ENCODE measurements around the gene GSDME. TPM values are rescaled to one million over a fixed set of nuclear protein-coding genes. Genes with fewer than 3 reads are reported as not detected.
A peak's percentile ranks its signal among the peaks of the same experiment; 100 is the strongest.

GSDME gene
- total and polyA plus RNA-seq, 8 donors: 0.43 to 7.1 (median 1.5) TPM

DNA sequence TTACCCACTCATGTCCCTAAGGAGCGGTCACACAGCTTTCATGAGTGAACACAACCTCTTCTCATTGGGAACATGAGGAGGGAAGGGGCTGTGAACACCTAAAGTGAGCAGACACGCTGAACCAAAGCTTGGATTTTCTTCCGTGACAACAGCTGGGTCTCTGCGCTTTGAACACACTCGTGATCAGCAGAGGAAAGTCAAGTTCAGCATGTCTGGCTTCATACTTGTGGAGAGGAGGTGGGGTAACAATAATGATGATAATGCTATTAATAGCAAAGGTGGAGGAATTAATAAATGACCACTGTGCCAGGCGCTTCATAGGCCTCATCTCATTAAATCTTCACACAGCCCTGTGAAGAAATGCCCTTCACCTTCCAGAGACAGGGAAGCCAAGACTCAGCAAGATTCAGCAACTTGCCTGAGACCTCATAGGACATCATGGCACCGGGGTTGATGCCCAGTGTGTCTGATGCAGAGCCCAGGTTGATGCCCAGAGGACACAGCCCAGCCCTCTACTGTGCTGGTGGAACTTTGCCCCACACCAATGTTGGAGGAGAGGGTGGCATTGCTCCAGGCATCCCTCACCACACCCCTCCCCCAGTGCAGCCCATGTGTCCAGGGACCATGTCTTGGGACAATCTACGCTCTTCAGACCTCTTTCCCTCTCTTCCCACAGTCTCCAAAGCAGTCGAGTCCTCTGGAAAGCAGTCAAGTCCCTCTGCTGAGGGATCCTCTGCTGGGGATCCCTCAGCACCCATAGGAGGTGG is 40.6 kb downstream of the GSDME start:
- H3K4me3 ChIP-seq: no peak overlapping the region

DNA sequence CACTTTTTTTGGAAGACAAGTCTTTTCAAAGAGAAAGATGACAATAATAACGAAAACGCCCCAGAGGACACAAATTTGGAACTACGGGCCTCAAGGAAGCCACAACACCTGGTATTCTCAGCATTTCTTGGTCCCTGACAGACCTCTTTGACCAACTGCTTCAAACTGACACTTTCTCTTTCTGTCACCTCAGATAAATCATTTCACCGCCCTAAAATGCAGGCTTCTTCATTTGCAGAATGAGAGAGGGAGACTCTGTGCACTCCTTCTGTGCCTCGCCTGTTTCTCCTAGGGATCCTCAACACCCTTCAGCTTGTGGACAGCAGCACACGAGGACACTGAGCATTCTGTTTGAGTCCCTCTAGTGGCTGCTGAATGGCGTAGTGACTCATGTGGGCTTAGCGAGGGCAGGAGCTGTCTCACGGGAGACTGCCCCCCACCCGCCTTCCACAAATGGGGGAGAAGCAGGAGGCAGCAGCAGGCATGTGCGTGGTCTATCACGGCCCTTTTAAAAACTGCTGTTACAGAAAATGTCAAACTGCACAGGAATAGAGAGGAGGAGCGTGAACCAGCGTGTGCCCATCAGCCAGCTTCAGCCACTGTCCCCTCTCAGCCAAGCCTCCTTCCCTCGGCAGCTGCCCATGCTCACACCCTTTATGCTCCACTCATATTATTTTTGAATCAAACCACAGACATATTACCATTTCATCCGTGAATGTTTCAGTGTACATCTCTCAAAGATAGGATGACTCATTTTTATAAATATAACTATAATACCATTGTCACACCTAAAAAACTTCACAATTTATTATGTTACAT is 41.4 kb downstream of the GSDME start:
- TF ChIP-seq, protein P1, sequence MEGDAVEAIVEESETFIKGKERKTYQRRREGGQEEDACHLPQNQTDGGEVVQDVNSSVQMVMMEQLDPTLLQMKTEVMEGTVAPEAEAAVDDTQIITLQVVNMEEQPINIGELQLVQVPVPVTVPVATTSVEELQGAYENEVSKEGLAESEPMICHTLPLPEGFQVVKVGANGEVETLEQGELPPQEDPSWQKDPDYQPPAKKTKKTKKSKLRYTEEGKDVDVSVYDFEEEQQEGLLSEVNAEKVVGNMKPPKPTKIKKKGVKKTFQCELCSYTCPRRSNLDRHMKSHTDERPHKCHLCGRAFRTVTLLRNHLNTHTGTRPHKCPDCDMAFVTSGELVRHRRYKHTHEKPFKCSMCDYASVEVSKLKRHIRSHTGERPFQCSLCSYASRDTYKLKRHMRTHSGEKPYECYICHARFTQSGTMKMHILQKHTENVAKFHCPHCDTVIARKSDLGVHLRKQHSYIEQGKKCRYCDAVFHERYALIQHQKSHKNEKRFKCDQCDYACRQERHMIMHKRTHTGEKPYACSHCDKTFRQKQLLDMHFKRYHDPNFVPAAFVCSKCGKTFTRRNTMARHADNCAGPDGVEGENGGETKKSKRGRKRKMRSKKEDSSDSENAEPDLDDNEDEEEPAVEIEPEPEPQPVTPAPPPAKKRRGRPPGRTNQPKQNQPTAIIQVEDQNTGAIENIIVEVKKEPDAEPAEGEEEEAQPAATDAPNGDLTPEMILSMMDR (IDR thresholded peaks at IDR 0.05): no peak
- no peak for DNase-seq
- intact Hi-C loops (cut with DNase I): no loop called here
- no peaks in the 10 kb centered on the region for H3K4me1 ChIP-seq
- no peaks in the 10 kb centered on the region for H3K9me3 ChIP-seq
- no peaks in the 10 kb centered on the region for H3K36me3 ChIP-seq
- no peaks in the 10 kb centered on the region for H3K27me3 ChIP-seq
- no peak for FAIRE-seq
- ATAC-seq: peak in 3 of 4 donors; percentile 60 to 66 (median 64)
- no peak overlapping the region for H3K4me3 ChIP-seq
- H3K27ac ChIP-seq: no peak overlapping the region
- WGBS, 2 donors: 50 to 60% methylated on average over 16 of the region's 16 CpGs

More for the DNA sequence above, 40.6 kb downstream of the GSDME start:
- intact Hi-C loops (cut with DNase I): no loop called here
- Histone ChIP-seq H3K36me3 (no peaks in the 10 kb centered on the region), H3K9me3 (no peaks in the 10 kb centered on the region), H3K27ac (no peak overlapping the region), H3K27me3 (no peaks in the 10 kb centered on the region), H3K4me1 (no peaks in the 10 kb centered on the region)
- ATAC-seq (no peak), FAIRE-seq (no peak), DNase-seq (no peak)
- TF ChIP-seq, protein P1 (IDR thresholded peaks at IDR 0.05): no peak
- 85 to 90% methylated on average over 9 of the region's 9 CpGs for WGBS, 2 donors

DNA sequence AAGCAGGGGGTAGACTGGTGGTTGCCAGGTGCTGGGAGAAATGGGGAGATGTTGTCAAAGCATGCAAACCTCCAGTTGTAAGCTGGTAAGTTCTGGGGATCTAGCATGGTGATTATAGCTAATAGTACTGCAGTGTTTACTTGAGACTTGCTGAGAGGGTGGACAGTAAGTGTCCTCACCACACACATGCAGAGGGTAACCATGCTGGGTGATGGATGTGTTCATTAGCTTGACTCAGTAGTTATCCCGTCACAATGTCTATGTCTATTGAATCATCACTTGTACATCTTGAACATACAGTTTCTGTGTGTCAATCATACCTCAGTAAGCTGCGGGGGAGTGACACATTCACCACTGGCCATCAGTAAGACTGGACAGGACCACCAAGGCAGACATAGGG is 42.1 kb downstream of the GSDME start:
- H3K4me3 ChIP-seq: no peak overlapping the region
- no peaks in the 10 kb centered on the region for H3K27me3 ChIP-seq
- FAIRE-seq (no peak), DNase-seq (no peak), ATAC-seq (no peak)
- H3K9me3 ChIP-seq: no peaks in the 10 kb centered on the region
- TF ChIP-seq, protein P1 (IDR thresholded peaks at IDR 0.05): no peak
- no peaks in the 10 kb centered on the region for H3K36me3 ChIP-seq
- 91 to 96% methylated on average over 2 of the region's 2 CpGs for whole genome bisulfite sequencing, 2 donors
- no peak overlapping the region for H3K27ac ChIP-seq
- H3K4me1 ChIP-seq: no peaks in the 10 kb centered on the region
- intact Hi-C loops (cut with DNase I): no loop called here

DNA sequence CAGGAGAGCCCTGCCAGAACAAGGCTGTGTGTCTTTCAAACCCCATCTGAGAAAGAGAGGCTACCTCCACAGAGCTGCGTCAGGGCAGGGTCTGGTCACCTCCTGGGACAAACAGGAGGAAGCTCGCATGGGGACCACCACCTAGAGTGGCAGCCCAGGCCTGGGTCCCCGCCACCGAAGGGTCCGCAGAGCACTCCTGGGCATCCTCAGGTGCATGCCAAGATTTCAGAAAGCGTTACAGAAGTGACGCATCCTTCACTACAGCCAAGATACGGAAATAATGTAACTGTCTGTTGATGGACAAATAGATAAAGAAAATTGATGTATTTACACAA is 42.6 kb downstream of the GSDME start:
- ATAC-seq (no peak), FAIRE-seq (no peak), DNase-seq (no peak)
- intact Hi-C loops (cut with DNase I): no loop called here
- Histone ChIP-seq H3K27me3 (no peaks in the 10 kb centered on the region), H3K9me3 (no peaks in the 10 kb centered on the region), H3K4me3 (no peak overlapping the region), H3K4me1 (no peaks in the 10 kb centered on the region), H3K27ac (no peak overlapping the region), H3K36me3 (no peaks in the 10 kb centered on the region)
- 80 to 88% methylated on average over 8 of the region's 8 CpGs for WGBS, 2 donors
- TF ChIP-seq, protein P1 (IDR thresholded peaks at IDR 0.05): no peak

Measured in pancreas (tissue), 10 donors.